ENCODE data around the gene SEMA5B. TPM values are rescaled to one million over a fixed set of nuclear protein-coding genes. Genes with fewer than 3 reads are reported as not detected.

The SEMA5B gene
- total and polyA plus RNA-seq, 2 donors (not counting 1 experiment from before 2014, with no cell fraction given): not detected

DNA sequence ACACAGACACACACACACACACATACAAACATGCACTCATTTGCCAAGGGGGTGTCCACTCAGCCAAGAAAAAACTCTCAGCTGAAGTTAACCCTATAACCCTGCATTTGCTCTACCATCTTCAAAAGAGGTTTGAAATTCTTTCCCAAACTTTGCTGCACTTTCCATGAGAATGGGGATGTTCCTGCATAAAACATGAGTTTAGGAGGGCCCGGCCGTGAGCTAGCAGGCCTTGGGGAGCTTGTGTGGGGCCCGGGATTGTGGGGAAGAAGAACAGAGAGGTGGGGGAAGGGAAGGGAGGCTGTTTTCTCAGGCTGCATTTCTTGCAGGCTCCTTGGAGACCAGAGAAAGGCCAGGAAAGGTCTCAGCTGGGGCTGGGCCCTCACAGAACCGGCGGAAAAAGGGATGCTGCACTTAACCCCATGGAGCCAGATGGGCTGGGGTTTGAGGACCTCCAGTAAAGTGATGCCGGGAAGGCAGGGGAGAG lies 40.8 kb downstream of the SEMA5B start:
- CTCF ChIA-PET: no interaction called here
- no peaks in the 10 kb centered on the region for H3K79me2 ChIP-seq (ENCODE audit: control insufficient read depth, insufficient read depth, low read length)

DNA sequence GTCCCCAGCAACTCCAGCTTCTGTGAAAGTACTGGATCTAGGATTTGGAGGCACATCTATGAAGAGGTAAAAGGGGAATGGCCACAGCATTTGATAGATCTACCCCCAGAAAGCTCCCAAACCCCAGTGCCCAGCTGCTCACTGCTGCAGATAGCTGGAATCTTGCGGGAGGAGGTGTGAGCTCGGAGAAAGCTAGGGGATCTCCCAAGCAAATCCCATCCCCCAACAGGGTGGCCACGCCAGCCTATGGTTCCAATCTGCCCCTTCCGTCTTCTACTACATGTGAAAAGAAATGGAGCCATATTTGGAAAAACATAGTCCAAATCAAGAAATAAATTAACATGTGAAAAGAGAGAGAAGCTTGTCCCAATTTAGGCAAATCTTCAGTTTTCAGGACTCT lies 42.0 kb downstream of the SEMA5B start:
- POLR2A ChIA-PET: no interaction called here
- CTCF ChIA-PET: interaction anchor here (1.3 kb wide), 1 partner anchor 45 kb away, joined by 3 read pairs; no protein-coding TSS in a partner anchor

More for the DNA sequence above, 40.8 kb downstream of the SEMA5B start:
- no peaks in the 10 kb centered on the region for H4K20me1 ChIP-seq (ENCODE audit: control insufficient read depth, insufficient read depth, low read length, poor library complexity, severe bottlenecking)
- TF ChIP-seq, protein P1, sequence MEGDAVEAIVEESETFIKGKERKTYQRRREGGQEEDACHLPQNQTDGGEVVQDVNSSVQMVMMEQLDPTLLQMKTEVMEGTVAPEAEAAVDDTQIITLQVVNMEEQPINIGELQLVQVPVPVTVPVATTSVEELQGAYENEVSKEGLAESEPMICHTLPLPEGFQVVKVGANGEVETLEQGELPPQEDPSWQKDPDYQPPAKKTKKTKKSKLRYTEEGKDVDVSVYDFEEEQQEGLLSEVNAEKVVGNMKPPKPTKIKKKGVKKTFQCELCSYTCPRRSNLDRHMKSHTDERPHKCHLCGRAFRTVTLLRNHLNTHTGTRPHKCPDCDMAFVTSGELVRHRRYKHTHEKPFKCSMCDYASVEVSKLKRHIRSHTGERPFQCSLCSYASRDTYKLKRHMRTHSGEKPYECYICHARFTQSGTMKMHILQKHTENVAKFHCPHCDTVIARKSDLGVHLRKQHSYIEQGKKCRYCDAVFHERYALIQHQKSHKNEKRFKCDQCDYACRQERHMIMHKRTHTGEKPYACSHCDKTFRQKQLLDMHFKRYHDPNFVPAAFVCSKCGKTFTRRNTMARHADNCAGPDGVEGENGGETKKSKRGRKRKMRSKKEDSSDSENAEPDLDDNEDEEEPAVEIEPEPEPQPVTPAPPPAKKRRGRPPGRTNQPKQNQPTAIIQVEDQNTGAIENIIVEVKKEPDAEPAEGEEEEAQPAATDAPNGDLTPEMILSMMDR (IDR thresholded peaks at IDR 0.05): no peak
- Mint-ChIP-seq H3K27me3 (peaks cover 25% of the 10 kb centered on the region), H3K27ac (no peak overlapping the region), H3K9me3 (ENCODE audit: insufficient read depth) (no peaks in the 10 kb centered on the region), H3K4me1 (peaks cover 19% of the 10 kb centered on the region), H3K4me3 (no peak overlapping the region)
- H3K4me3 ChIP-seq (ENCODE audit: control extremely low read depth in 1 of 5, extremely low read depth in 1 of 5, insufficient read depth in 1 of 5, low read depth in 2 of 5, low read length in 4 of 5): no peak overlapping the region
- H3K9me3 ChIP-seq (ENCODE audit: control extremely low read depth in 1 of 3, control insufficient read depth in 2 of 3, insufficient read depth in 1 of 3, low read length in 2 of 3): no peaks in the 10 kb centered on the region
- no peak for ATAC-seq (ENCODE audit: low read depth)
- H3K4me1 ChIP-seq (ENCODE audit: control insufficient read depth in 2 of 2, insufficient read depth in 2 of 2, low read length in 2 of 2): peaks cover 14% of the 10 kb centered on the region in 2 donors
- H2AFZ ChIP-seq (ENCODE audit: insufficient read depth, low read depth, low read length, poor library complexity, severe bottlenecking): no peak overlapping the region
- DNase-seq: no peak
- intact Hi-C loops (cut with micrococcal nuclease): no loop called here
- no peaks in the 10 kb centered on the region for H3K36me3 ChIP-seq (replicated peaks in 1 of 2; ENCODE audit: control extremely low read depth in 1 of 2, control insufficient read depth in 1 of 2, extremely low read depth in 1 of 2, insufficient read depth in 2 of 2, low read length in 1 of 2)
- H3K27me3 ChIP-seq (replicated peaks in 1 of 4; ENCODE audit: control extremely low read depth in 1 of 4, control insufficient read depth in 3 of 4, insufficient read depth in 4 of 4, low read length in 3 of 4): peaks cover 0 to 18% (median 3%) of the 10 kb centered on the region in 4 experiments
- no peak overlapping the region for H3K9ac ChIP-seq (ENCODE audit: low read length)
- no peak overlapping the region for H3K4me2 ChIP-seq (replicated peaks; ENCODE audit: low read depth, low read length, poor library complexity, severe bottlenecking)
- POLR2A ChIA-PET: no interaction called here
- WGBS (ENCODE audit: insufficient coverage): 85% methylated on average over 6 of the region's 6 CpGs
- H3K27ac ChIP-seq (ENCODE audit: low read length in 2 of 2): no peak overlapping the region

More for the DNA sequence above, 42.0 kb downstream of the SEMA5B start:
- H2AFZ ChIP-seq (ENCODE audit: insufficient read depth, low read depth, low read length, poor library complexity, severe bottlenecking): no peak overlapping the region
- TF ChIP-seq, protein P1 (IDR thresholded peaks at IDR 0.05): no peak
- TF ChIP-seq EZH2 (IDR thresholded peaks at IDR 0.05; ENCODE audit: borderline replicate concordance, insufficient read depth, low read depth, low read length, poor library complexity, severe bottlenecking): no peak
- no peak overlapping the region for H3K4me3 ChIP-seq (ENCODE audit: control extremely low read depth in 1 of 5, extremely low read depth in 1 of 5, insufficient read depth in 1 of 5, low read depth in 2 of 5, low read length in 4 of 5)
- H4K20me1 ChIP-seq (ENCODE audit: control insufficient read depth, insufficient read depth, low read length, poor library complexity, severe bottlenecking): no peaks in the 10 kb centered on the region
- Mint-ChIP-seq H3K27ac (no peak overlapping the region), H3K4me1 (peaks cover 19% of the 10 kb centered on the region), H3K4me3 (no peak overlapping the region), H3K27me3 (peaks cover 20% of the 10 kb centered on the region), H3K9me3 (ENCODE audit: insufficient read depth) (no peaks in the 10 kb centered on the region)
- DNase-seq (no peak), ATAC-seq (ENCODE audit: low read depth) (no peak)
- H3K27me3 ChIP-seq (replicated peaks in 1 of 4; ENCODE audit: control extremely low read depth in 1 of 4, control insufficient read depth in 3 of 4, insufficient read depth in 4 of 4, low read length in 3 of 4): peaks cover 0 to 18% (median 2%) of the 10 kb centered on the region in 4 experiments
- H3K4me2 ChIP-seq (replicated peaks; ENCODE audit: low read depth, low read length, poor library complexity, severe bottlenecking): no peak overlapping the region
- H3K27ac ChIP-seq (ENCODE audit: low read length in 2 of 2): no peak overlapping the region
- H3K4me1 ChIP-seq (ENCODE audit: control insufficient read depth in 2 of 2, insufficient read depth in 2 of 2, low read length in 2 of 2): peaks cover 14% of the 10 kb centered on the region in 2 donors
- no peaks in the 10 kb centered on the region for H3K36me3 ChIP-seq (replicated peaks in 1 of 2; ENCODE audit: control extremely low read depth in 1 of 2, control insufficient read depth in 1 of 2, extremely low read depth in 1 of 2, insufficient read depth in 2 of 2, low read length in 1 of 2)
- WGBS (ENCODE audit: insufficient coverage): no CpG with 5 or more reads among the region's 4 CpGs
- H3K9me3 ChIP-seq (ENCODE audit: control extremely low read depth in 1 of 3, control insufficient read depth in 2 of 3, insufficient read depth in 1 of 3, low read length in 2 of 3): no peaks in the 10 kb centered on the region
- H3K9ac ChIP-seq (ENCODE audit: low read length): no peak overlapping the region
- no peaks in the 10 kb centered on the region for H3K79me2 ChIP-seq (ENCODE audit: control insufficient read depth, insufficient read depth, low read length)
- intact Hi-C loops (cut with micrococcal nuclease): no loop called here
